HCT116 (cell line): Measurements from ENCODE around the gene BLTP3B. TPM values are rescaled to one million over a fixed set of nuclear protein-coding genes. Genes with fewer than 3 reads are reported as not detected.

Experiments
- ATAC-seq: fragments of 200-7000 bp; cut with Tn5 transposase; 2 replicates; pipeline ENCODE4 v1.9.1; 2020; ENCODE audit warnings: mild to moderate bottlenecking, moderate library complexity
- BruUV-seq: library from RNA; stranded (reverse); fragments of 400-500 nt; replicated peaks from 2 replicates; lab custom pipeline; 2021; lab: Mats Ljungman, UMichigan
- CTCF ChIA-PET: fragments of 300-600 bp; sonication (Branson Sonifier 250); formaldehyde crosslinking; loops from one replicate; lab custom pipeline; 2021; ENCODE audit warnings: antibody characterized with exemption; lab: Charles Lee
- POLR2A ChIA-PET: fragments of 300-600, 350-600 bp; sonication (Branson Sonifier 250); formaldehyde crosslinking; loops from one replicate; lab custom pipeline; 2021; ENCODE audit warnings: antibody characterized with exemption; lab: Charles Lee
- RAD21 ChIA-PET, 2 experiments: fragments of 300-600 bp; sonication (Branson Sonifier 250); formaldehyde crosslinking; loops; one replicate each; lab custom pipeline; 2023; ENCODE audit warnings: low total read pairs in 2 of 2; ENCODE audit not compliant: uncharacterized antibody in 2 of 2, unreplicated experiment in 2 of 2, low non-redundant PET in 1 of 2; lab: Charles Lee
- DNase-seq: peaks from one replicate; pipeline ENCODE4 v3.0.0-alpha.2; 2010; ENCODE audit warnings: low read depth, low spot score
- H2AFZ ChIP-seq: fragments of 200-600 bp; shearing (Covaris generic), sonication (generic); 2 replicates; pipeline ENCODE4 v1.6.1; 2017; ENCODE audit warnings: low read depth, mixed run types, mixed read lengths, antibody characterized with exemption, low read length; ENCODE audit not compliant: poor library complexity, severe bottlenecking
- H3K27ac ChIP-seq: 2 replicates; pipeline ENCODE4 v1.5.1; 2012; ENCODE audit warnings: low read depth, low read length
- H3K27me3 ChIP-seq: fragments of 200-600 bp; sonication (generic); 2 replicates; pipeline ENCODE4 v1.6.1; 2016; ENCODE audit warnings: mixed run types, low read length, mixed read lengths; ENCODE audit not compliant: insufficient read depth
- H3K36me3 ChIP-seq, 2 experiments: fragments of 200-500 bp in 1 of 2; fragments of 200-600 bp in 1 of 2; sonication (Bioruptor generic) in 1 of 2; sonication (generic) in 1 of 2; 2 replicates each; pipeline versions ENCODE4 v1.5.1 to v1.6.1; 2014 to 2016; ENCODE audit warnings: low read length in 2 of 2, inconsistent platforms in 1 of 2, mixed read lengths in 1 of 2, mixed run types in 1 of 2; ENCODE audit not compliant: insufficient read depth in 2 of 2, control insufficient read depth in 1 of 2
- H3K4me1 ChIP-seq, 2 experiments: fragments of 200-600 bp in 1 of 2; sonication (generic) in 1 of 2; 2 replicates each; pipeline versions ENCODE4 v1.5.1 to v1.6.1; 2012 to 2017; ENCODE audit warnings: low read length in 2 of 2, inconsistent platforms in 1 of 2, mild to moderate bottlenecking in 1 of 2, mixed read lengths in 1 of 2, mixed run types in 1 of 2, moderate library complexity in 1 of 2; ENCODE audit not compliant: insufficient read depth in 2 of 2, control insufficient read depth in 1 of 2
- H3K4me2 ChIP-seq: fragments of 200-600 bp; sonication (generic); 2 replicates; pipeline ENCODE4 v1.6.1; 2017; ENCODE audit warnings: mixed run types, low read length, mixed read lengths
- H3K4me3 ChIP-seq, 2 experiments: fragments of 200-600 bp in 1 of 2; sonication (generic) in 1 of 2; replicated peaks in 1 of 2; 2 replicates each; pipeline ENCODE4 v1.5.1; 2011 to 2016; ENCODE audit warnings: low read length in 2 of 2, control low read depth in 1 of 2, low read depth in 1 of 2, mild to moderate bottlenecking in 1 of 2, mixed read lengths in 1 of 2, mixed run types in 1 of 2
- H3K79me2 ChIP-seq: fragments of 200-600 bp; sonication (generic); 2 replicates; pipeline ENCODE4 v1.6.1; 2017; ENCODE audit warnings: mild to moderate bottlenecking, mixed run types, low read length, moderate library complexity, mixed read lengths; ENCODE audit not compliant: insufficient read depth
- H3K9ac ChIP-seq: fragments of 200-600 bp; sonication (generic); 2 replicates; pipeline ENCODE4 v1.6.1; 2016; ENCODE audit warnings: low read length, mixed read lengths
- H3K9me2 ChIP-seq: fragments of 200-600 bp; sonication (generic), shearing (Covaris generic); 2 replicates; pipeline ENCODE4 v1.6.1; 2017; ENCODE audit warnings: mixed run types, mild to moderate bottlenecking, moderate library complexity; ENCODE audit not compliant: insufficient read depth
- H3K9me3 ChIP-seq, 2 experiments: fragments of 200-500 bp in 1 of 2; fragments of 200-600 bp in 1 of 2; sonication (Bioruptor generic) in 1 of 2; sonication (generic) in 1 of 2; 2 replicates each; pipeline ENCODE4 v1.6.1; 2014 to 2017; ENCODE audit warnings: low read length in 2 of 2, mixed read lengths in 2 of 2, inconsistent platforms in 1 of 2, low read depth in 1 of 2, mild to moderate bottlenecking in 1 of 2, mixed run types in 1 of 2, moderate library complexity in 1 of 2; ENCODE audit not compliant: control insufficient read depth in 1 of 2, insufficient read depth in 1 of 2
- H4K20me1 ChIP-seq: fragments of 200-600 bp; sonication (generic), shearing (Covaris generic); 2 replicates; pipeline ENCODE4 v1.6.1; 2017; ENCODE audit warnings: mixed run types, mild to moderate bottlenecking, moderate library complexity; ENCODE audit not compliant: insufficient read depth
- EGR1 ChIP-seq: IDR thresholded peaks from 2 replicates; pipeline ENCODE4 v1.6.1; 2012; ENCODE audit warnings: low read depth
- ELF1 ChIP-seq: IDR thresholded peaks from 2 replicates; pipeline ENCODE4 v1.6.1; 2012; ENCODE audit warnings: low read depth, borderline replicate concordance
- EZH2 ChIP-seq: fragments of 200-600 bp; sonication (generic); IDR thresholded peaks from 2 replicates; pipeline ENCODE4 v1.6.1; 2017; ENCODE audit warnings: antibody characterized with exemption, mixed run types
- EZH2phosphoT487 ChIP-seq: fragments of 200-600 bp; IDR thresholded peaks from 2 replicates; pipeline ENCODE4 v1.6.1; 2018; ENCODE audit warnings: antibody characterized with exemption, borderline replicate concordance
- FOSL1 ChIP-seq: IDR thresholded peaks from 2 replicates; pipeline ENCODE4 v1.6.1; 2012; ENCODE audit warnings: low read depth
- POLR2AphosphoS5 ChIP-seq: IDR thresholded peaks from 2 replicates; pipeline ENCODE4 v1.6.1; 2011; ENCODE audit warnings: mild to moderate bottlenecking, low read depth, low read length, moderate library complexity
- RAD21 ChIP-seq: IDR thresholded peaks from 2 replicates; pipeline ENCODE4 v1.6.1; 2012; ENCODE audit warnings: low read depth, mild to moderate bottlenecking
- SRF ChIP-seq: IDR thresholded peaks from 2 replicates; pipeline ENCODE4 v1.6.1; 2012; ENCODE audit warnings: low read depth
- TCF7L2 ChIP-seq: IDR thresholded peaks from 2 replicates; pipeline ENCODE4 v1.7.0; 2011; ENCODE audit warnings: borderline replicate concordance, inconsistent platforms; ENCODE audit not compliant: insufficient read depth, insufficient read length; ENCODE audit errors: extremely low read depth
- ZFX ChIP-seq: fragments of 450-650 bp; IDR thresholded peaks from 2 replicates; pipeline ENCODE4 v1.6.1; 2017
- intact Hi-C: fragments of 100-400 bp; cut with micrococcal nuclease; formaldehyde crosslinking; loops from 2 replicates; pipeline ENCODE4 v1.10.0; 2022
- total RNA-seq: library from RNA; stranded (reverse); gene quantifications from one replicate; pipeline ENCODE4 v1.2.1, GENCODE V29; 2021; ENCODE audit not compliant: unreplicated experiment
- TF ChIP-seq, protein P1 (sequence below): IDR thresholded peaks from 2 replicates; pipeline ENCODE4 v1.6.1; 2012
- TF ChIP-seq, protein P2 (sequence below): IDR thresholded peaks from 2 replicates; pipeline ENCODE4 v1.6.1; 2011; ENCODE audit warnings: mild to moderate bottlenecking, low read length, moderate library complexity; ENCODE audit not compliant: insufficient replicate concordance; ENCODE audit errors: extremely low read depth
- TF ChIP-seq, protein P3 (sequence below), 3 experiments: fragments of 200-600 bp in 1 of 3; sonication (generic) in 1 of 3; IDR thresholded peaks in 2 of 3; conservative IDR thresholded peaks in 1 of 3; 2 replicates each; pipeline ENCODE4 v1.5.1; 2012 to 2017; ENCODE audit warnings: low read depth in 2 of 3, low read length in 2 of 3, antibody characterized with exemption in 1 of 3, borderline replicate concordance in 1 of 3, control low read depth in 1 of 3, mild to moderate bottlenecking in 1 of 3, mixed read lengths in 1 of 3, mixed run types in 1 of 3, moderate library complexity in 1 of 3; ENCODE audit not compliant: insufficient read depth in 1 of 3

BLTP3B gene
- total RNA-seq, 1 experiment from 2014 or later: 24.5 TPM

DNA sequence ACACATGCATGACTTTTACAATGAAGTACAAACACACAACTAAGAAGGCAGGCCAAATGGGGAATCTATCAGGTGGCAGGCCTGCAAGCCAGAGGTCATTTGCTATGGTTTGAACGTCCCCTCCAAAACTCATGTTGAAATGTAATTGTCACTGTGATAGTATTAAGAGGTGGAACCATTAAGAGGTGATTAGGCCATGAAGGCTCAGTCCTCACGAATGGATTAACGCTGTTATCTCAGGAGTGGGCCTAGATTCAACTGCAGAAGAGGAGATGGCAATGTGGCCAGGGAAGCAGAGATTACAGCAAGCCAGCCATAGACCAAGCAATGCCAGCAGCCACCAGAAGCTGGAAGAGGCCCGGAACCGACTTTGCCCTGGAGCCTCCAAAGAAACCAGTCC, 44.4 kb upstream of the BLTP3B start:
- intact Hi-C loops: no loop called here
- no peak overlapping the region for H3K4me2 ChIP-seq
- RAD21 ChIA-PET: no interaction called here
- ATAC-seq (no peak), DNase-seq (no peak)
- no peak overlapping the region for H3K4me3 ChIP-seq
- no peaks in the 10 kb centered on the region for H4K20me1 ChIP-seq
- no TSS peak for BruUV-seq
- no peak overlapping the region for H2AFZ ChIP-seq
- H3K36me3 ChIP-seq: no peaks in the 10 kb centered on the region
- no peaks in the 10 kb centered on the region for H3K4me1 ChIP-seq
- H3K27ac ChIP-seq: no peak overlapping the region
- CTCF ChIA-PET: no interaction called here
- TF ChIP-seq EZH2phosphoT487 (no peak), RAD21 (no peak), ZFX (no peak), ELF1 (no peak), TCF7L2 (no peak), SRF (no peak), POLR2AphosphoS5 (no peak), EZH2 (no peak), FOSL1 (no peak), EGR1 (no peak)
- TF ChIP-seq, protein P1, sequence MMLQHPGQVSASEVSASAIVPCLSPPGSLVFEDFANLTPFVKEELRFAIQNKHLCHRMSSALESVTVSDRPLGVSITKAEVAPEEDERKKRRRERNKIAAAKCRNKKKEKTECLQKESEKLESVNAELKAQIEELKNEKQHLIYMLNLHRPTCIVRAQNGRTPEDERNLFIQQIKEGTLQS: no peak
- TF ChIP-seq, protein P2, sequence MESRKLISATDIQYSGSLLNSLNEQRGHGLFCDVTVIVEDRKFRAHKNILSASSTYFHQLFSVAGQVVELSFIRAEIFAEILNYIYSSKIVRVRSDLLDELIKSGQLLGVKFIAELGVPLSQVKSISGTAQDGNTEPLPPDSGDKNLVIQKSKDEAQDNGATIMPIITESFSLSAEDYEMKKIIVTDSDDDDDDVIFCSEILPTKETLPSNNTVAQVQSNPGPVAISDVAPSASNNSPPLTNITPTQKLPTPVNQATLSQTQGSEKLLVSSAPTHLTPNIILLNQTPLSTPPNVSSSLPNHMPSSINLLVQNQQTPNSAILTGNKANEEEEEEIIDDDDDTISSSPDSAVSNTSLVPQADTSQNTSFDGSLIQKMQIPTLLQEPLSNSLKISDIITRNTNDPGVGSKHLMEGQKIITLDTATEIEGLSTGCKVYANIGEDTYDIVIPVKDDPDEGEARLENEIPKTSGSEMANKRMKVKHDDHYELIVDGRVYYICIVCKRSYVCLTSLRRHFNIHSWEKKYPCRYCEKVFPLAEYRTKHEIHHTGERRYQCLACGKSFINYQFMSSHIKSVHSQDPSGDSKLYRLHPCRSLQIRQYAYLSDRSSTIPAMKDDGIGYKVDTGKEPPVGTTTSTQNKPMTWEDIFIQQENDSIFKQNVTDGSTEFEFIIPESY: no peak
- TF ChIP-seq, protein P3, sequence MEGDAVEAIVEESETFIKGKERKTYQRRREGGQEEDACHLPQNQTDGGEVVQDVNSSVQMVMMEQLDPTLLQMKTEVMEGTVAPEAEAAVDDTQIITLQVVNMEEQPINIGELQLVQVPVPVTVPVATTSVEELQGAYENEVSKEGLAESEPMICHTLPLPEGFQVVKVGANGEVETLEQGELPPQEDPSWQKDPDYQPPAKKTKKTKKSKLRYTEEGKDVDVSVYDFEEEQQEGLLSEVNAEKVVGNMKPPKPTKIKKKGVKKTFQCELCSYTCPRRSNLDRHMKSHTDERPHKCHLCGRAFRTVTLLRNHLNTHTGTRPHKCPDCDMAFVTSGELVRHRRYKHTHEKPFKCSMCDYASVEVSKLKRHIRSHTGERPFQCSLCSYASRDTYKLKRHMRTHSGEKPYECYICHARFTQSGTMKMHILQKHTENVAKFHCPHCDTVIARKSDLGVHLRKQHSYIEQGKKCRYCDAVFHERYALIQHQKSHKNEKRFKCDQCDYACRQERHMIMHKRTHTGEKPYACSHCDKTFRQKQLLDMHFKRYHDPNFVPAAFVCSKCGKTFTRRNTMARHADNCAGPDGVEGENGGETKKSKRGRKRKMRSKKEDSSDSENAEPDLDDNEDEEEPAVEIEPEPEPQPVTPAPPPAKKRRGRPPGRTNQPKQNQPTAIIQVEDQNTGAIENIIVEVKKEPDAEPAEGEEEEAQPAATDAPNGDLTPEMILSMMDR (IDR thresholded peaks at IDR 0.05 in 2 of 3, conservative IDR thresholded peaks at IDR 0.05 in 1 of 3; ENCODE audit: borderline replicate concordance in 1 of 3, insufficient read depth in 1 of 3, low read depth in 2 of 3, low read length in 2 of 3): no peak
- no peaks in the 10 kb centered on the region for H3K79me2 ChIP-seq
- no peak overlapping the region for H3K9ac ChIP-seq
- H3K9me3 ChIP-seq: no peaks in the 10 kb centered on the region
- POLR2A ChIA-PET: interaction anchor here (0.7 to 1.2 kb wide), 2 partner anchors 13 to 519 kb away, joined by 3 read pairs; partner anchors contain the start of gene ACTR6
- no peaks in the 10 kb centered on the region for H3K9me2 ChIP-seq
- H3K27me3 ChIP-seq: no peaks in the 10 kb centered on the region
